BE2C (cell line): ENCODE measurements around the gene SEPTIN14.
"Not testable (repeated sequence)": the region's sequence is repeated elsewhere in the genome, so short reads cannot be mapped to it uniquely, and the experiment has no call there.

Source experiments
- DNase-seq: peaks from one replicate; pipeline ENCODE4 v3.0.0-alpha.2; 2020
- H3K27me3 ChIP-seq: fragments of 250-450 bp; sonication (Bioruptor Pico); 2 replicates; pipeline ENCODE4 v1.5.1; 2020; ENCODE audit warnings: mild to moderate bottlenecking
- H3K36me3 ChIP-seq: fragments of 250-450 bp; sonication (Bioruptor Pico); 2 replicates; pipeline ENCODE4 v1.5.1; 2020; ENCODE audit warnings: mild to moderate bottlenecking
- H3K4me1 ChIP-seq: fragments of 250-450 bp; sonication (Bioruptor Pico); 2 replicates; pipeline ENCODE4 v1.5.1; 2020
- H3K4me3 ChIP-seq: 2 replicates; pipeline ENCODE4 v1.5.1; 2011; ENCODE audit warnings: low read depth, low read length
- H3K9me3 ChIP-seq: fragments of 250-450 bp; sonication (Bioruptor Pico); 2 replicates; pipeline ENCODE4 v1.5.1; 2020
- TF ChIP-seq, protein P1 (sequence below): IDR thresholded peaks from 2 replicates; pipeline ENCODE4 v1.5.1; 2012; ENCODE audit warnings: mild to moderate bottlenecking, low read depth, low read length

Gene SEPTIN14

DNA sequence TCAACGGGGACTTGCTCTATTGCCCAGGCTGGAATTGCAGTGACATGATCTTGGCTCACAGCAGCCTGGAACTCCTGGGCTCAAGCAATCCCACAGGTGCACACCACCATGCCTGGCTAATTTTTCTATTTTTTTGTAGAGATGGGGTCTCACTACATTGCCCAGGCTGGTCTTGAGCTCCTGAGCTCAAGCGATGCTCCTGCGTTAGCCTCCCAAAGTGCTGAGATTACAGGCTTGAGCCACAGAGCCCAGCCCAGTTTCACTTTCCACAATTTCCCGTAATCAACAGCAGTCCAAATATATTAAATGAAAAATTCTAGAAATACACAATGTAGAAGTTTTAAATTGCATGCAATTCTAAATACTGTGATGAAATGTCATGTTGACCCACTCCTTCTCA lies 24.0 kb downstream of the SEPTIN14 start:
- no peak overlapping the region for H3K4me3 ChIP-seq
- TF ChIP-seq, protein P1, sequence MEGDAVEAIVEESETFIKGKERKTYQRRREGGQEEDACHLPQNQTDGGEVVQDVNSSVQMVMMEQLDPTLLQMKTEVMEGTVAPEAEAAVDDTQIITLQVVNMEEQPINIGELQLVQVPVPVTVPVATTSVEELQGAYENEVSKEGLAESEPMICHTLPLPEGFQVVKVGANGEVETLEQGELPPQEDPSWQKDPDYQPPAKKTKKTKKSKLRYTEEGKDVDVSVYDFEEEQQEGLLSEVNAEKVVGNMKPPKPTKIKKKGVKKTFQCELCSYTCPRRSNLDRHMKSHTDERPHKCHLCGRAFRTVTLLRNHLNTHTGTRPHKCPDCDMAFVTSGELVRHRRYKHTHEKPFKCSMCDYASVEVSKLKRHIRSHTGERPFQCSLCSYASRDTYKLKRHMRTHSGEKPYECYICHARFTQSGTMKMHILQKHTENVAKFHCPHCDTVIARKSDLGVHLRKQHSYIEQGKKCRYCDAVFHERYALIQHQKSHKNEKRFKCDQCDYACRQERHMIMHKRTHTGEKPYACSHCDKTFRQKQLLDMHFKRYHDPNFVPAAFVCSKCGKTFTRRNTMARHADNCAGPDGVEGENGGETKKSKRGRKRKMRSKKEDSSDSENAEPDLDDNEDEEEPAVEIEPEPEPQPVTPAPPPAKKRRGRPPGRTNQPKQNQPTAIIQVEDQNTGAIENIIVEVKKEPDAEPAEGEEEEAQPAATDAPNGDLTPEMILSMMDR, result no peak
- H3K36me3 ChIP-seq, result no peaks in the 10 kb centered on the region
- DNase-seq, result no peak
- H3K9me3 ChIP-seq, result no peaks in the 10 kb centered on the region
- H3K4me1 ChIP-seq, result no peaks in the 10 kb centered on the region
- H3K27me3 ChIP-seq, result no peaks in the 10 kb centered on the region

- Histone ChIP-seq H3K9me3 (no peaks in the 10 kb centered on the region), H3K27me3 (no peaks in the 10 kb centered on the region), H3K4me1 (no peaks in the 10 kb centered on the region), H3K4me3 (no peak overlapping the region), H3K36me3 (no peaks in the 10 kb centered on the region)
- DNase-seq, result no peak
- TF ChIP-seq, protein P1, result no peak
These were observed 35.0 kb downstream of the SEPTIN14 start for GRCh38 chr7:55827577-55827976.

DNA sequence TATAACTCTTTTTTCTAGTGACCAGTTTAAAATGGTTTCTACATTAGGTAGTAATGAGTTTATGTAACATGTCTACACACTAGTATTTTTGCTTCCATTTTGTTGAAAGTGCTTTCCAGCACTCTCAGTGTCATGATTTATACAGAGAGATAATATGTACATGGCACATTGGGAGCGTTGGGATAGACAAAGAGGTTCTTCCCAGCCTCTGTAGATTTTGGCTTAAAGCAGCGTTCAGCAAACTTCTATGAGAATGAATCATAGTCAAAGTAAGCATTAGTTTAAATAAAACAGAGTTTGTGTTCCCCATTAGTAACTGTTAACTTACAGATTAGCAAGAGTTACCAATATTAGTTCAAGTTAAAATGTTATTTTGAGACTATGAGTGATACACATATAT lies 43.9 kb downstream of the SEPTIN14 start:
- no peaks in the 10 kb centered on the region for H3K9me3 ChIP-seq
- no peak overlapping the region for H3K4me3 ChIP-seq
- no peak for DNase-seq
- TF ChIP-seq, protein P1, result no peak
- no peaks in the 10 kb centered on the region; the same call in 1 of the 2 replicates for H3K4me1 ChIP-seq
- no peaks in the 10 kb centered on the region for H3K27me3 ChIP-seq
- no peaks in the 10 kb centered on the region for H3K36me3 ChIP-seq

- not testable (repeated sequence) for H3K4me3 ChIP-seq, H3K27me3 ChIP-seq, H3K9me3 ChIP-seq, DNase-seq, H3K36me3 ChIP-seq, H3K4me1 ChIP-seq
These were observed 65.3 kb downstream of the SEPTIN14 start for GRCh38 chr7:55797260-55797659.

DNA sequence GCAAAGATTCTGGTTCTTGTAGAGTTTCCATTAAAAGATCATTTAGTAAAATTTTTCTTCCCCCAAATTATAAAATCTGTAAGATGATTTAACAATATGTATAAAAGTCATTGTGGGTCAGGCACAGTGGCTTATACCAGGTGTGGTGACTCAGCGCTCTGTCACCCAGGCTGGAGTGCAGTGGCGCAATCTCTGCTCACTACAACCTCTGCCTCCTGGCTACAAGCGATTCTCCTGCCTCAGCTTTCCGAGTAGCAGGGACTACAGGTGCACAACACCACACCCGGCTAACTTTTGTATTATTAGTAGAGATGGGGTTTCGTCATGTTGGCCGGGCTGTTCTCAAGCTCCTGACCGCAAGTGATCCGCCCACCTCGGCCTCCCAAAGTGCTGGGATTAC lies 68.0 kb downstream of the SEPTIN14 start:
- TF ChIP-seq, protein P1, result no peak
- no peak overlapping the region for H3K4me3 ChIP-seq
- no peaks in the 10 kb centered on the region for H3K27me3 ChIP-seq
- no peak for DNase-seq
- H3K9me3 ChIP-seq, result no peaks in the 10 kb centered on the region
- H3K36me3 ChIP-seq, result no peaks in the 10 kb centered on the region
- no peaks in the 10 kb centered on the region for H3K4me1 ChIP-seq

GRCh38 chr7:55792048-55792447 lies 70.5 kb downstream of the SEPTIN14 start:
- DNase-seq, result no peak
- Histone ChIP-seq H3K9me3 (no peaks in the 10 kb centered on the region), H3K4me1 (no peaks in the 10 kb centered on the region), H3K4me3 (no peak overlapping the region), H3K36me3 (no peaks in the 10 kb centered on the region), H3K27me3 (no peaks in the 10 kb centered on the region)
- TF ChIP-seq, protein P1, result no peak

GRCh38 chr7:55787796-55788195 lies 74.8 kb downstream of the SEPTIN14 start:
- DNase-seq, result no peak
- TF ChIP-seq, protein P1, result no peak
- Histone ChIP-seq H3K4me3 (no peak overlapping the region), H3K27me3 (no peaks in the 10 kb centered on the region), H3K9me3 (no peaks in the 10 kb centered on the region), H3K36me3 (no peaks in the 10 kb centered on the region), H3K4me1 (no peaks in the 10 kb centered on the region)
